ENCODE data around the gene SLC22A15.

- TF ChIP-seq CTCF (IDR thresholded peaks at IDR 0.05; ENCODE audit: insufficient read depth, low read length): no peak
- no peak for TF ChIP-seq POLR2AphosphoS5 (IDR thresholded peaks at IDR 0.05; ENCODE audit: low read depth)
- TF ChIP-seq REST (IDR thresholded peaks at IDR 0.05; ENCODE audit: insufficient replicate concordance, low read depth): no peak
- TF ChIP-seq GABPA (IDR thresholded peaks at IDR 0.05; ENCODE audit: low read depth): no peak
Measured at GRCh38 chr1:116044071-116044470, 67.8 kb downstream of the SLC22A15 start.

Data from HL-60 (cell line).